HL-60 (cell line): ENCODE data around the gene ZMIZ1.

Source experiments
- DNase-seq, 2 experiments: peaks; one replicate each; pipeline ENCODE4 v3.0.0-alpha.2; 2010 to 2020; ENCODE audit warnings: low read depth in 1 of 2, low spot score in 1 of 2
- H3K27ac ChIP-seq: fragments of 250-450 bp; sonication (Bioruptor Pico); replicated peaks from 2 replicates; pipeline ENCODE4 v1.5.1; 2020; ENCODE audit warnings: mild to moderate bottlenecking, moderate library complexity
- H3K27me3 ChIP-seq: fragments of 250-450 bp; sonication (Bioruptor Pico); 2 replicates; pipeline ENCODE4 v1.5.1; 2021; ENCODE audit warnings: mild to moderate bottlenecking, moderate library complexity; ENCODE audit not compliant: insufficient read depth, poor library complexity, severe bottlenecking
- H3K4me3 ChIP-seq: replicated peaks from 2 replicates; pipeline ENCODE4 v1.5.1; 2011; ENCODE audit warnings: mild to moderate bottlenecking, control low read depth, low read length; ENCODE audit not compliant: insufficient read depth
- GABPA ChIP-seq: IDR thresholded peaks from 2 replicates; pipeline ENCODE4 v1.6.1; 2012; ENCODE audit warnings: low read depth
- POLR2AphosphoS5 ChIP-seq: IDR thresholded peaks from 2 replicates; pipeline ENCODE4 v1.6.1; 2012; ENCODE audit warnings: low read depth
- SPI1 ChIP-seq: IDR thresholded peaks from 2 replicates; pipeline ENCODE4 v1.6.1; 2012; ENCODE audit warnings: low read depth, mild to moderate bottlenecking, borderline replicate concordance
- TF ChIP-seq, protein P1 (sequence below): IDR thresholded peaks from 2 replicates; pipeline ENCODE4 v1.6.1; 2012; ENCODE audit warnings: low read depth; ENCODE audit not compliant: insufficient replicate concordance
- TF ChIP-seq, protein P2 (sequence below): IDR thresholded peaks from one replicate; pipeline ENCODE4 v1.5.1; 2011; ENCODE audit warnings: low read length, control low read depth, inconsistent platforms; ENCODE audit not compliant: insufficient read depth

The ZMIZ1 gene

DNA sequence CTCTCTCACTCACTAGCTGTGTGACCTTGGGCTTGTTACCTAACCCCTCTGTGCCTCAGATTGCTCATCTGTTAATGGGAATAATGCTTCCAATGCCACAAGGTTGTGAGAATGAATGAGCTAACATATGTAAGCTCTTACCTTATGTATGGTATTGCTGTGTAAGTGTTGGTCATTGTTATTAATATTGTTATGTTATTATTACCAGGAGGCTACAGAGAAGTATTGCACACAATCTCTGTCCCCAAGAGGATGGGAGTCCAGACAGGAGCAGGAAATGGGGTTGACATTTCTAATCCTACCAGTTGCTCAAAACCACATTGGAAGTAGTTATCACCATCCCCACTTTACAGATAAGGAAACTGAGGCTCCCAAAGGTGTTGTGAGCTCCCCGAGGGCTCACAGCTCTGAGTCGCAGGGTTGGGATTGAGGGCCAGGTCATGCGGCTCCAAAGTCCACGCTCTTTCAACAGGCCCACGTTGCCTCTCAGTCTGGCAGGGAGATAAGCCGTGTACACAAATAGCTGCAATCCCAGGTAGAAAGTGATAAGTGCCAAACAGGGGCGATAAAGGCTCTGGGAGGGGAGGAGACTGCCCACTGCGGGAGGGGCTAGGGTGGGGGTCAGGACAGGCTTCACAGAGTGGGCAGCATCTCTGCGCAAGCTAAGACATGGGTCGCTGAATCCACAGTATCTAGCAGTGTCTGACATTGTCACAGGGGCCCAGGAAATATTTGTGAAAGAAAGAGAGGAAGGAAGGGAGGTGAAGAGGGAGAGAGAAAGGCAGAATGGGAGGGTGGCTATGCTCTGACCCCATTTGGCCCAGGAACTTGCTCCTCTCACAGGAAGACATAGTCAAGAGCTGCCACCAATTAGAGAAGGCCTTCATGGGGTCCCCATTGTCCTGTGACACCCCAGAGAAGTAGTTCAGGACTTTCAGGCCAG, 9.6 kb upstream of the ZMIZ1 start:
- Histone ChIP-seq H3K27ac (no peak overlapping the region), H3K27me3 (no peaks in the 10 kb centered on the region), H3K4me3 (no peak overlapping the region)
- DNase-seq: no peak
- TF ChIP-seq, protein P1, sequence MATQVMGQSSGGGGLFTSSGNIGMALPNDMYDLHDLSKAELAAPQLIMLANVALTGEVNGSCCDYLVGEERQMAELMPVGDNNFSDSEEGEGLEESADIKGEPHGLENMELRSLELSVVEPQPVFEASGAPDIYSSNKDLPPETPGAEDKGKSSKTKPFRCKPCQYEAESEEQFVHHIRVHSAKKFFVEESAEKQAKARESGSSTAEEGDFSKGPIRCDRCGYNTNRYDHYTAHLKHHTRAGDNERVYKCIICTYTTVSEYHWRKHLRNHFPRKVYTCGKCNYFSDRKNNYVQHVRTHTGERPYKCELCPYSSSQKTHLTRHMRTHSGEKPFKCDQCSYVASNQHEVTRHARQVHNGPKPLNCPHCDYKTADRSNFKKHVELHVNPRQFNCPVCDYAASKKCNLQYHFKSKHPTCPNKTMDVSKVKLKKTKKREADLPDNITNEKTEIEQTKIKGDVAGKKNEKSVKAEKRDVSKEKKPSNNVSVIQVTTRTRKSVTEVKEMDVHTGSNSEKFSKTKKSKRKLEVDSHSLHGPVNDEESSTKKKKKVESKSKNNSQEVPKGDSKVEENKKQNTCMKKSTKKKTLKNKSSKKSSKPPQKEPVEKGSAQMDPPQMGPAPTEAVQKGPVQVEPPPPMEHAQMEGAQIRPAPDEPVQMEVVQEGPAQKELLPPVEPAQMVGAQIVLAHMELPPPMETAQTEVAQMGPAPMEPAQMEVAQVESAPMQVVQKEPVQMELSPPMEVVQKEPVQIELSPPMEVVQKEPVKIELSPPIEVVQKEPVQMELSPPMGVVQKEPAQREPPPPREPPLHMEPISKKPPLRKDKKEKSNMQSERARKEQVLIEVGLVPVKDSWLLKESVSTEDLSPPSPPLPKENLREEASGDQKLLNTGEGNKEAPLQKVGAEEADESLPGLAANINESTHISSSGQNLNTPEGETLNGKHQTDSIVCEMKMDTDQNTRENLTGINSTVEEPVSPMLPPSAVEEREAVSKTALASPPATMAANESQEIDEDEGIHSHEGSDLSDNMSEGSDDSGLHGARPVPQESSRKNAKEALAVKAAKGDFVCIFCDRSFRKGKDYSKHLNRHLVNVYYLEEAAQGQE: no peak
- TF ChIP-seq, protein P2, sequence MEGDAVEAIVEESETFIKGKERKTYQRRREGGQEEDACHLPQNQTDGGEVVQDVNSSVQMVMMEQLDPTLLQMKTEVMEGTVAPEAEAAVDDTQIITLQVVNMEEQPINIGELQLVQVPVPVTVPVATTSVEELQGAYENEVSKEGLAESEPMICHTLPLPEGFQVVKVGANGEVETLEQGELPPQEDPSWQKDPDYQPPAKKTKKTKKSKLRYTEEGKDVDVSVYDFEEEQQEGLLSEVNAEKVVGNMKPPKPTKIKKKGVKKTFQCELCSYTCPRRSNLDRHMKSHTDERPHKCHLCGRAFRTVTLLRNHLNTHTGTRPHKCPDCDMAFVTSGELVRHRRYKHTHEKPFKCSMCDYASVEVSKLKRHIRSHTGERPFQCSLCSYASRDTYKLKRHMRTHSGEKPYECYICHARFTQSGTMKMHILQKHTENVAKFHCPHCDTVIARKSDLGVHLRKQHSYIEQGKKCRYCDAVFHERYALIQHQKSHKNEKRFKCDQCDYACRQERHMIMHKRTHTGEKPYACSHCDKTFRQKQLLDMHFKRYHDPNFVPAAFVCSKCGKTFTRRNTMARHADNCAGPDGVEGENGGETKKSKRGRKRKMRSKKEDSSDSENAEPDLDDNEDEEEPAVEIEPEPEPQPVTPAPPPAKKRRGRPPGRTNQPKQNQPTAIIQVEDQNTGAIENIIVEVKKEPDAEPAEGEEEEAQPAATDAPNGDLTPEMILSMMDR: no peak
- TF ChIP-seq SPI1: no peak

DNA sequence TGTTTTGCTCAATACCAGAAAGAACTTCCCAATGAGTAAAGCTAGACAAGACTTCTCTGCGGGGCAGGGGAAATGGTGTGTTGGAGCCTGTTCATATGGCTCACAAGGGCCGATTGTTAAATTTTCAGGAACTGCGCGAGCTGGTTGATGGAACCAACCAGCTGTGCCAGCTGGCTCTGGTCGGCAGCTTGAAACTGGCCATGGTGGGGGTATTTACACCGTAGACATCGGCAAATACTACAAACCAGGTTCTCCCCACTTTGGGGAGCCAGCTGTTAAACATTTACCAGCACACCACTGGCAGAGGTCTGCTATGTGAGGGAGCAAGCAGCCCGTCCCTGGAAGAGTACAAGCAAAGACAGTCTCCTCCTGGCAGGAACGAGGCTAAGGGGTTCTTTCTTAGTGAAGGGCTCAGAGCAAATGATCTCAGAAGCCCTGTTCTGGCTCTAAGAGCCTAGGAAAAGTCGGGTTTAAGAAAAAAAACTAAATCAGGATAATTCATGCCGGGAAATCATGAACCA, 8.8 kb upstream of the ZMIZ1 start:
- no peak for DNase-seq
- Histone ChIP-seq H3K27me3 (no peaks in the 10 kb centered on the region), H3K27ac (no peak overlapping the region), H3K4me3 (no peak overlapping the region)
- TF ChIP-seq, protein P1: no peak
- TF ChIP-seq POLR2AphosphoS5 (no peak), SPI1 (no peak), GABPA (no peak)
- TF ChIP-seq, protein P2: no peak

DNA sequence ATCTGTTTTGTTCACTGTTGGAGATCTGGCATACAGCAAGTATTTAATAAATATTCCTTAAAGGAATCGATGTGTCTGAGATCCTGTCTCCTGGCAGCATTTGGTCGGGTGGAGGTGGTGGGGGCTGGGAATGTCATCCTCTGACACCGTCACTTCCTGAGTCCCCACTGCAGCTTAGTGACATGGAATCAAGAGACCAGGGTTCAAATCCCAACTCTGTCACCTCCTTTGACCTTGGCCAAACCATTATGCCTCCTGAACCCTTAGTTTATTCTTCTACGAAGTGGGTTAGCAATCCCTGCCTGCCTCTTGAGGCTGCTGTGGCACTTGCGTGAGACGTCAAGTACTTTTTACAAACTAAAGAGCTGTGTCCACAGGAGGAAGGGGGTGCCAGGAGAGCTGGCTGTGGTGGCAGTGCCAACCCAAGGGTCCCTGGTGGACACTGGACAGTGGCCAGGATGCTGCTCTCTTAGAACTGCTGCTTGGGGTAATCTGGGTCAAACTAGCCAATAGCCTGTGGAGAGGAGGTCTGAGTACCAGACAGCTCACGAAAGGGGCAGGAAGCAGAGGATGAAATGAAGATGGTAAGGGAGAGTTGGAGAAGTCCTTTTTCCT, 8.0 kb upstream of the ZMIZ1 start:
- TF ChIP-seq, protein P1: no peak
- TF ChIP-seq GABPA: no peak
- no peak for TF ChIP-seq SPI1
- TF ChIP-seq POLR2AphosphoS5: no peak
- no peak overlapping the region for H3K27ac ChIP-seq
- no peak overlapping the region for H3K4me3 ChIP-seq
- no peak for DNase-seq
- no peaks in the 10 kb centered on the region for H3K27me3 ChIP-seq
